ENCODE data around the gene ANO4. TPM values are rescaled to one million over a fixed set of nuclear protein-coding genes. Genes with fewer than 3 reads are reported as not detected.
"Not testable (repeated sequence)": the region's sequence is repeated elsewhere in the genome, so short reads cannot be mapped to it uniquely, and the experiment has no call there.

ANO4 gene
- total RNA-seq, 1 donor from 2014 or later: not detected

DNA sequence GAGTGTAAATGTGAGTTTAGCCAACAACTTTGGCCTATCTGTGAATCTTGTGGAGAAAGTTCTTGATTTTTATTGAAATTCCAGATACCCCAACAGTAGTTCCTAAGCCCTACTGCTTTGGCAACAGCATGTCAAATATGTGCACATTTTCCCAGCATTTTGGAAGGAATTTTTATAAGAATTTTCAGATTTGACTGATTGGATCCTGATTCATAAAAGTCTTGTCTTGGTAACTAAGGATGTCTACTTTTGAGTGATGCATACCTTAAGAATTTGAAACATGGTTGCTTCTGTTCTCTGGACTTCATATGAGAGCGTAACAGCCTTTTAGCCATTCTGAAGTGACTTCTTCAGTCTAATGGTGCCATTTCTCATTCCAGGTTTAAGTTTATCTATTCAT, 106.7 kb downstream of the ANO4 start:
- Mint-ChIP-seq H3K27me3 (ENCODE audit: insufficient read depth) (no peaks in the 10 kb centered on the region), H3K4me1 (ENCODE audit: low read depth) (no peaks in the 10 kb centered on the region), H3K9me3 (no peaks in the 10 kb centered on the region), H3K27ac (no peak overlapping the region), H3K36me3 (ENCODE audit: low read depth) (no peaks in the 10 kb centered on the region), H3K4me3 (no peak overlapping the region)
- no peak for DNase-seq (ENCODE audit: low spot score)
- intact Hi-C loops (cut with micrococcal nuclease): no loop called here

DNA sequence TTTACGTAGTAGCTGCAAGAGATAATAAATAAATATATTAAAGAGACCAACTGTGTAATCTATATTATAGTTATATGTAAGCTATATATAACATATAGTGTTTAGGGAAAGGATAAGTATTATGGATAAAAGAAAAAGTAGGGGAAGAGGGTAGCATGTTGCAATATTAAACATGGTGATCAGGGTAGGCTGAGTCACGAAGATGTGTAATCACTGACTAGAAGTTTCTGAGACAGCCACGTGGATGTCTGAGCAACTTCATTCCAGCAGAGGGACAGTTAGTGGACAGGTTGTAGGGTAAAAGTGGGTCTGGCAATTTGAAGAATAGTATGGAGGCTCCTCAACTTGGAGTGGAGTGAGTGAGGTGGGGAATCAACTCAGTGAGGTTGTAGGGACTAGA, 109.7 kb downstream of the ANO4 start:
- Mint-ChIP-seq H3K27me3 (ENCODE audit: insufficient read depth) (no peaks in the 10 kb centered on the region), H3K27ac (no peak overlapping the region), H3K4me1 (ENCODE audit: low read depth) (no peaks in the 10 kb centered on the region), H3K36me3 (ENCODE audit: low read depth) (no peaks in the 10 kb centered on the region), H3K9me3 (no peaks in the 10 kb centered on the region), H3K4me3 (no peak overlapping the region)
- intact Hi-C loops (cut with micrococcal nuclease): no loop called here
- DNase-seq (ENCODE audit: low spot score): no peak

DNA sequence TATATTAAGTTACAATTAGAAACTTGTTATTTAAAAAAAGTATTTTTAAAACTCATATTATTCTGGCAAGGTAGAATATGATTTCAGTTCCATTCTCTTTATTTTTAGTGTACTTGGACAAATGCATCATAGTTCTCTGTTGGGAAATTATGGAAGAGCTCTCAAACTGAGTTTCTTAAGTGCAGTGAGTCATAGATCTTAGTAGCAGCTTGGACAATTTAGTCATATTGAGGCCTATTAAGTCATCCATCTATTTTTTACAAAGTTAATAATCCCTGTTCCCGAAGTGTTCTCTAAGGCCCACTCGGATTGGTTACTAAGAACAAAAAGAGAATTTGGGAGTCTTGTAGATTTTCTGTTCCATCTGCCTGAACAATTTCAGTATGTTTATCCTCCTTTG, 113.9 kb downstream of the ANO4 start:
- intact Hi-C loops (cut with micrococcal nuclease): no loop called here
- Mint-ChIP-seq H3K4me3 (no peak overlapping the region), H3K36me3 (ENCODE audit: low read depth) (no peaks in the 10 kb centered on the region), H3K27ac (no peak overlapping the region), H3K4me1 (ENCODE audit: low read depth) (no peaks in the 10 kb centered on the region), H3K27me3 (ENCODE audit: insufficient read depth) (no peaks in the 10 kb centered on the region), H3K9me3 (no peaks in the 10 kb centered on the region)
- DNase-seq (ENCODE audit: low spot score): no peak

DNA sequence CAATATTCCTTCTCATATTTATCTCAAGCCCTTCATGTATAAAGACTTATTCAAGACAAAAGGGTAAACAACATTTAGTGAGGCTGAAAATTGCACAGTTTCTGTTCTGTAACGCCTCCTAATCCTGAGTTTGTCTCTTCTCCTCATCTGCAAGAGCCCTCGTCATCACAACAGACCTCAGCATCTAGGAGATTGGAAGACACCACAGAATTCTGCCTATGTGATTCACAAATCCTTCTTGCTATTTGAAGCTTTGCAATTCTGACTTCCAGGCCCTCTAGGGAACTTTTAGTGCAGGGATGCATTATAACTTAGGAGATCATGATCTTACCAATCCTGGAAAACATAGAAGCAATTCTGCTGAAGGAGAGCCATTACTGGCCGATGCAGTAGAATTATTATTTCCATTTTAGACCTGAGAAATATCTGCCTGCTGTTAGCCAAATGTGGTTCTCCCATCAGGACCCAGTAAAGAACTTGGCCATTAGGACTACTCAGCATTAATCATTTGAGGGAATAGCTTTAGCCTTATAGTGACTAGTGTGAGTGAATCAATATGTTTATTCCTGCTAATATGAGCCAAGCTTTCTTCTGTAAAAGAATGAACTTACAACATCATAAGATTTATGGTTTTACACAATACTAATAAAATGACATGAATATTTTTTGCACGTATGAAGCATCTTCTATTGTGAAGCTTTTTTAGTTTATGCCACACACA, 119.5 kb downstream of the ANO4 start:
- H3K36me3 Mint-ChIP-seq (ENCODE audit: low read depth): no peaks in the 10 kb centered on the region
- H3K9me3 Mint-ChIP-seq: no peaks in the 10 kb centered on the region
- intact Hi-C loops (cut with micrococcal nuclease): no loop called here
- H3K4me1 Mint-ChIP-seq (ENCODE audit: low read depth): no peaks in the 10 kb centered on the region
- no peaks in the 10 kb centered on the region for H3K27me3 Mint-ChIP-seq (ENCODE audit: insufficient read depth)
- no peak overlapping the region for H3K4me3 Mint-ChIP-seq
- DNase-seq (ENCODE audit: low spot score): no peak
- H3K27ac Mint-ChIP-seq: no peak overlapping the region

DNA sequence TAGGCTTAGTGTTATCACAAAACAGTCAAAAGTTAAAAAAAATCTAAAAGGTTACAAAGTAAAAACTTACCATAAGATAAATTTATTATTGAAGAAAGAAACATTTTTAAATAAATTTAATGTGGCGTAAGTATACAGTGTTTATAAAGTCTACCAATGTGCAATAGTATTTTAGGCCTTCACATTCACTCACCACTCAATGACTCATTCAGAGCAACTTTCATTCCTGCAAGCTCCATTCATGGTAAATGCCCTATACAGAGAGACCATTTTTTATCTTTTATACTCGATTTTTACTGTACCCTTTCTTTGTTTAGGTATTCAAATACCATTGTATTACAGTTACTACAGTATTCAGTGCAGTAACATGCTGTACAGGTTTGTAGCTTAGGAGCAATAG, 124.5 kb downstream of the ANO4 start:
- H3K27me3 Mint-ChIP-seq (ENCODE audit: insufficient read depth): no peaks in the 10 kb centered on the region
- DNase-seq (ENCODE audit: low spot score): no peak
- H3K36me3 Mint-ChIP-seq (ENCODE audit: low read depth): no peaks in the 10 kb centered on the region
- no peaks in the 10 kb centered on the region for H3K4me1 Mint-ChIP-seq (ENCODE audit: low read depth)
- no peaks in the 10 kb centered on the region for H3K9me3 Mint-ChIP-seq
- no peak overlapping the region for H3K27ac Mint-ChIP-seq
- intact Hi-C loops (cut with micrococcal nuclease): no loop called here
- no peak overlapping the region for H3K4me3 Mint-ChIP-seq

DNA sequence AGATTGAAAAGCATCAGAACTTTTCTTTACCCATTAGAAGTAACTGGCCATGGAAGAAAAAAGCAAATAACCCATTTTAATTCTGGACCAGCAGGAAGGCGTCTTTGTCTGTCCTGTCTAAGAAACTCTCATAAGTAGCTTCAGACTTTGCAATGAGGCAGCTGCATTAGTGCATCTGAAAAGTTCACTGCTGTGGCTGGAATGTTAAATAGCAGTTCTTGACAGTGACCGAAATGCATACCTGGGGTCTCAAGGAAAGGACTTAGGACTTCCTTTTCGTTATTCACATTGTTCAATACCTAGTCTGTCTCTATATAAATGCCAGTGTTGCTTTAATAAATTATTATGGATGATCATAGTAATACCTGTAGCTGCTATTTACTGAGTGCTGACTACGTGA, 125.9 kb downstream of the ANO4 start:
- no peak for DNase-seq (ENCODE audit: low spot score)
- no peak overlapping the region for H3K4me3 Mint-ChIP-seq

DNA sequence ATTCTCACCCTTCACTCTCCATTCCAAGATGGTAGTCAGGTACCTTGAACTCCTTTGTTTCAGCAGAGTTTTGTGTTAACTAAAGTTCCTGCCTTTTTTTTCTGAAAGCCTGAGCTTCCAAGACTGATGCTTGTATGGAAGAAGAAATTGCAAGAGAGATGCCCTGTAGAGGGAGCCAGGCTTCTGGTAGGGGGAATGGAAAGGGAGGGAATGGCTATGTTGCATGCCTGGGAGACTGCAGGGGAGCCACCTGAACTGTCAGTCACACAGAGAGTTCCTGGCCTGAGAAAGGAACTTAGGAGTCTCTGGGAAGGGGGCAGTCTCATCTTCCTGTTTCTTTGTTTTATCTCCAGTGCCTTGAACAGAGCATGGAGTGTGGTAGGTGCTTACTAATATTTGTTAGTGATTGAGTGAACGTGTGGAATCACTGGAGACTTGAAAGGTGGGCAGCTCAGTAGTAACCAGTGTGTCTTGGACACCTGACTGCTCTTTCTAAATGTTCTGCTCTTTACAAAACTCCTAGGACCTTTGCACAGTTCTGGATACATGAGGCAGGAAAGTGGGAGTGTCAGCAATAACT, 132.2 kb downstream of the ANO4 start:
- no peak for DNase-seq (ENCODE audit: low spot score)
- Mint-ChIP-seq H3K36me3 (ENCODE audit: low read depth) (no peaks in the 10 kb centered on the region), H3K9me3 (no peaks in the 10 kb centered on the region), H3K27me3 (ENCODE audit: insufficient read depth) (peaks cover 2% of the 10 kb centered on the region), H3K4me3 (no peak overlapping the region), H3K4me1 (ENCODE audit: low read depth) (no peaks in the 10 kb centered on the region), H3K27ac (no peak overlapping the region)
- intact Hi-C loops (cut with micrococcal nuclease): no loop called here

More for the DNA sequence above, 125.9 kb downstream of the ANO4 start:
- H3K4me1 Mint-ChIP-seq (ENCODE audit: low read depth): no peaks in the 10 kb centered on the region
- intact Hi-C loops (cut with micrococcal nuclease): no loop called here
- no peak overlapping the region for H3K27ac Mint-ChIP-seq
- no peaks in the 10 kb centered on the region for H3K36me3 Mint-ChIP-seq (ENCODE audit: low read depth)
- no peaks in the 10 kb centered on the region for H3K27me3 Mint-ChIP-seq (ENCODE audit: insufficient read depth)
- no peaks in the 10 kb centered on the region for H3K9me3 Mint-ChIP-seq

DNA sequence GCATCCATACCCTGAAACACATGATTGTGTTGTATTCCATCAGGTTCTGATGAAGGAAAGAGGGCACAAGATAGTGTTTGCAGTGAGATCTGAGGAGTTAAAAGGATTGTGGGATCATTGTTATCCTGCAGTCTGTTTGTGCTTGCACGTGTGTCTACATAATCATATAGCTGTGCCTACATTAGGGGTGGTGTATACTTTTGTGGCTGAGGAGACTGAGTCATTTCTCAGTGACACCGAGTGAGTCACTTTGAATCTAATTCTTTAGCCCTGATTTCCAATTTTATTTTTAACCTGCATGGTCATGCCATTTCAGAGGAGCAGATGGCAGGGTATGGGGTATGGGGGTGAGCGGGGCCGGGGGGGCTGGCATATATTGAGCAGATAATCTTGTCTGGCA, 133.2 kb downstream of the ANO4 start:
- intact Hi-C loops (cut with micrococcal nuclease): no loop called here
- no peak for DNase-seq (ENCODE audit: low spot score)
- no peaks in the 10 kb centered on the region for H3K36me3 Mint-ChIP-seq (ENCODE audit: low read depth)
- no peak overlapping the region for H3K4me3 Mint-ChIP-seq
- H3K4me1 Mint-ChIP-seq (ENCODE audit: low read depth): no peaks in the 10 kb centered on the region
- H3K9me3 Mint-ChIP-seq: no peaks in the 10 kb centered on the region
- H3K27me3 Mint-ChIP-seq (ENCODE audit: insufficient read depth): peaks cover 2% of the 10 kb centered on the region
- no peak overlapping the region for H3K27ac Mint-ChIP-seq

DNA sequence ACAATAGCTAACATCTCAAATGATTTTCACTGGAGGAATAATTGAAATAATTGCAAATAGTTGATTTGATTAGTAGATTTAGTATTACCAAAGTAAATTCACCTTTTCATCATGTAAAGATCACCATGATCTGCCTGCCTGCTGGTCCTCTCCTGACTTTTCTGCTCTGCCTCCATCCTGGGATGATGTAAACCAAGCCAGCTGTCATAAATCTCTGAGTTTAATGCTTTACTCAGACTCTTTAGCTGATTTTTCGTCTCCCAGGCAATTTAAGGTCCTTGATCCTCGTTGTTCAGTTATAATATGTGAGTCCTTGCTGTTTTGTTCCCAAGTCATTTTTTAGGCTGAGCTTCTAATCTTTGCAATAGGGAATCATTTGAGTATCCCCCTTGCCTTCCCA, 138.0 kb downstream of the ANO4 start:
- Mint-ChIP-seq H3K4me3 (no peak overlapping the region), H3K27me3 (ENCODE audit: insufficient read depth) (peaks cover 2% of the 10 kb centered on the region), H3K4me1 (ENCODE audit: low read depth) (no peaks in the 10 kb centered on the region), H3K36me3 (ENCODE audit: low read depth) (no peaks in the 10 kb centered on the region), H3K27ac (no peak overlapping the region), H3K9me3 (no peaks in the 10 kb centered on the region)
- DNase-seq (ENCODE audit: low spot score): no peak
- intact Hi-C loops (cut with micrococcal nuclease): no loop called here

DNA sequence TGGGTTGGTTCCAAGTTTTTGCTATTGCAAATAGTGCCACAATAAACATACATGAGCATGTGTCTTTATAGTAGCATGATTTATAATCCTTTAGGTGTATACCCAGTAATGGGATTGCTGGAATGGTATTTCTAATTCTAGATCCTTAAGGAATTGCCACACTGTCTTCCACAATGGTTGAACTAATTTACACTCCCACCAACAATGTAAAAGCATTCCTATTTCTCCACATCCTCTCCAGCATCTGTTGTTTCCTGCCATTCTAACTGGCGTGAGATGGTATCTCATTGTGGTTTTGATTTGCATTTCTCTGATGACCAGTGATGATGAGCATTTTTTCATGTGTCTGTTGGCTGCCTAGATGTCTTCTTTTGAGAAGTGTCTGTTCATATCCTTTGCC, 139.0 kb downstream of the ANO4 start:
- H3K9me3 Mint-ChIP-seq; H3K36me3 Mint-ChIP-seq (ENCODE audit: low read depth); intact Hi-C loops (cut with micrococcal nuclease); H3K27me3 Mint-ChIP-seq (ENCODE audit: insufficient read depth); H3K27ac Mint-ChIP-seq; H3K4me1 Mint-ChIP-seq (ENCODE audit: low read depth); DNase-seq (ENCODE audit: low spot score); H3K4me3 Mint-ChIP-seq: not testable (repeated sequence)

DNA sequence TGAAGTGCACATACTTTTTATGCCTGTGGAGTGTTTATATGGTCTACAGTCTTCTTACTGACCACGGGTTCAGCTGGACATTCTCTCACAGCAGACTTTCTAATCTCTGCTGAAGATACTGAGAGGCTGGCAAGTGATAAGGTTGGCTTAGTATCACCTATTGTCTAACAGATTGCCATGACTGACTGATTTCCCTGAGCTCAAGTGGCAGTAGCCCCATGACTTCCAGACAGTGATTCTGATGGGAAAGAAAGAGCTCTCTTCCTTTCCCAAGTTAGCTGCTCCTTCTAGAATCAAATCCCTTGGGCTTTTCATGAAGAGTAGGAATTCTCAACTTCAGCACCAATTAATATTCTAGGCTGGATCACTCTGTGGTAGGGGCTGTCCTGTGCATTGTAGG, 141.4 kb downstream of the ANO4 start:
- no peak for DNase-seq (ENCODE audit: low spot score)
- intact Hi-C loops (cut with micrococcal nuclease): no loop called here
- Mint-ChIP-seq H3K36me3 (ENCODE audit: low read depth) (no peaks in the 10 kb centered on the region), H3K27me3 (ENCODE audit: insufficient read depth) (no peaks in the 10 kb centered on the region), H3K4me1 (ENCODE audit: low read depth) (no peaks in the 10 kb centered on the region), H3K9me3 (no peaks in the 10 kb centered on the region), H3K27ac (no peak overlapping the region), H3K4me3 (no peak overlapping the region)

DNA sequence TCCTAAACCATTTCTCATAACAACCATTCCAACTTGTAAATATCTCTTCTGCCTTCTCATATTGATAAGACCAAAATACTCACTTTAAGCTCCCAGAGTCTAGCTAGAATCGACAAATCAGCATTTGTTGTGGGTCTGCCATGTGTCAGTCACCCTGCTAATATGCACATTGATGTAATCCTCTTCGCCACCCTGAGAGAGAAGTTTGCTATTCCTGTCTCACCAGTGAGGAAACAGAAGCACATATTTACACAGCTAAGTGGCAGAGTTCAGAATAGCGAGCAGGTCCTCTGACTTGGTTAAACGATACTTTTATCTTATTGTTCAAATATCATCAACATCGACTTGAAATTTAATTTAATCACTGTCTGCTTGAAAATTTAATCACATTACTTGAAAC, 142.1 kb downstream of the ANO4 start:
- no peaks in the 10 kb centered on the region for H3K4me1 Mint-ChIP-seq (ENCODE audit: low read depth)
- H3K9me3 Mint-ChIP-seq: no peaks in the 10 kb centered on the region

DNA sequence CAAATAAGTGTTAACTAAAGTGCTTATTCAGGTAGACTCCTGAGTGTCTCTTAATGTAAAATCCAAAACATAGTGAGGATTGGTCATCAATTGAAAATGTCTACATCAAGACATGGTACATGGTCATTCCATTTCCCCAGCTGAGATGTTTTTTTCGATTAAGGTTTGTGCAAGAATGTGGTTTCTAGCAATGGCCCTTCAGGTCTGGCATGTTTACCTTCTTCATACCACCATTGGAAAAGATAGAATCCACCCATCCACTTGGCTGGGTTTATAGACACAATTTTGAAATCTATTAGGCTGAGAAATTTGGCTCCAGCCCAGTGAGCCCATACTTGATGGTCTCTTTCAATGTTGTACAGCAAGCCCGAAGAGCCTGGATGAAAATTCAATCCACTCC, 145.9 kb downstream of the ANO4 start:
- H3K4me3 Mint-ChIP-seq: no peak overlapping the region
- intact Hi-C loops (cut with micrococcal nuclease): no loop called here

More for the DNA sequence above, 142.1 kb downstream of the ANO4 start:
- no peaks in the 10 kb centered on the region for H3K27me3 Mint-ChIP-seq (ENCODE audit: insufficient read depth)
- H3K27ac Mint-ChIP-seq: no peak overlapping the region
- intact Hi-C loops (cut with micrococcal nuclease): no loop called here
- no peak for DNase-seq (ENCODE audit: low spot score)
- no peak overlapping the region for H3K4me3 Mint-ChIP-seq
- no peaks in the 10 kb centered on the region for H3K36me3 Mint-ChIP-seq (ENCODE audit: low read depth)

More for the DNA sequence above, 145.9 kb downstream of the ANO4 start:
- DNase-seq (ENCODE audit: low spot score): no peak
- H3K27ac Mint-ChIP-seq: no peak overlapping the region
- H3K27me3 Mint-ChIP-seq (ENCODE audit: insufficient read depth): no peaks in the 10 kb centered on the region
- H3K4me1 Mint-ChIP-seq (ENCODE audit: low read depth): no peaks in the 10 kb centered on the region
- H3K36me3 Mint-ChIP-seq (ENCODE audit: low read depth): no peaks in the 10 kb centered on the region
- H3K9me3 Mint-ChIP-seq: no peaks in the 10 kb centered on the region

Measured in activated T-helper 1 cell treated with anti-CD3 and anti-CD28 coated beads, Interleukin-12 subunit alpha, Interleukin-12 subunit beta, Interleukin-2, Interleukin-4 antibody, amounts not matched to agents 30 ng/mL and 10 ng/mL and 1 ng/mL, durations not matched to agents 14 hours and 24 hours and 36 hours (primary cell).